GM12891 (cell line): Measurements from ENCODE around the gene GPC6.

ENCODE experiments used
- POLR2A ChIP-seq: IDR thresholded peaks from 2 replicates; pipeline ENCODE4 v1.6.1; 2011; ENCODE audit warnings: low read depth, low read length, control low read depth
- POLR2AphosphoS5 ChIP-seq: IDR thresholded peaks from 2 replicates; pipeline ENCODE4 v1.6.1; 2011; ENCODE audit warnings: low read depth, low read length, control low read depth
- POU2F2 ChIP-seq: IDR thresholded peaks from 2 replicates; pipeline ENCODE4 v1.6.1; 2011; ENCODE audit warnings: low read depth, mild to moderate bottlenecking, control low read depth, low read length, moderate library complexity
- SPI1 ChIP-seq: IDR thresholded peaks from 2 replicates; pipeline ENCODE4 v1.6.1; 2011; ENCODE audit warnings: low read depth, low read length, control low read depth

DNA sequence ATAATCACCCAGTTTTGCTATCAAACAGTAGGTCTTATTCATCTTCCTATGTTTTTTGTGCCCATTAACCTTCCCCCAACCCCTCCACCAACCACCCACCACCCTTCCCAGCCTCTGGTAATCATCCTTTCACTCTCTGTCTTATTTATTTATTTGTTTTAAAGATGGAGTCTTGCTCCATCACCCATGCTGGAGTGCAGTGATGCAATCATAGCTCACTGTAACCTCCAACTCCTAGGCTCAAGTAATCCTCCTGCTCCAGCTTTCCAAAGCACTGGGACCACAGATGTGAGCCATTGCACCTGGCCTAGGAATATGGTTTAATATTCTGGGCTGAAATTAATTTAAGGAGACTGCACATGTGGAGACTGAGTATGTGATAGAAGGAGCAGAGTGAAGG lies 527.0 kb downstream of the GPC6 start:
- TF ChIP-seq SPI1 (no peak), POU2F2 (no peak), POLR2A (no peak), POLR2AphosphoS5 (no peak)
